A549 (cell line): ENCODE data around the gene TAF15.

Experiments used
- BCL3 ChIP-seq: fragments of >200 bp; sonication (Bioruptor Twin); formaldehyde crosslinking; IDR thresholded peaks from 3 replicates; pipeline ENCODE4 v1.6.1; 2016
- BHLHE40 ChIP-seq: IDR thresholded peaks from 2 replicates; pipeline ENCODE4 v1.6.1; 2012; ENCODE audit warnings: low read depth, low read length, inconsistent platforms
- CHD2 ChIP-seq: fragments of 150-350 bp; IDR thresholded peaks from 2 replicates; pipeline ENCODE4 v1.6.1; 2014; ENCODE audit warnings: low read length; ENCODE audit not compliant: partially characterized antibody
- CTCF ChIP-seq: fragments of >200 bp; sonication (Bioruptor Twin); formaldehyde crosslinking; IDR thresholded peaks from 3 replicates; pipeline ENCODE4 v1.5.1; 2016
- E2F6 ChIP-seq: IDR thresholded peaks from 2 replicates; pipeline ENCODE4 v1.6.1; 2012; ENCODE audit warnings: low read depth, borderline replicate concordance
- FOSL2 ChIP-seq, 2 experiments: fragments of 450-650 bp in 1 of 2; fragments of >200 bp in 1 of 2; sonication (Bioruptor Twin) in 1 of 2; formaldehyde crosslinking; IDR thresholded peaks; 2 replicates each; pipeline versions ENCODE4 v1.5.0 to v1.6.1; 2016 to 2020; ENCODE audit warnings: mild to moderate bottlenecking in 1 of 2, moderate library complexity in 1 of 2
- FOXS1 ChIP-seq: fragments of 250-450 bp; sonication (Bioruptor Pico); IDR thresholded peaks from 2 replicates; pipeline ENCODE4 v1.5.0; 2020; ENCODE audit warnings: mild to moderate bottlenecking, moderate library complexity
- GATA3 ChIP-seq: IDR thresholded peaks from 2 replicates; pipeline ENCODE4 v1.6.1; 2012; ENCODE audit warnings: borderline replicate concordance
- KDM1A ChIP-seq: fragments of 200-600 bp; sonication (generic); IDR thresholded peaks from 2 replicates; pipeline ENCODE4 v1.6.1; 2016; ENCODE audit warnings: low read depth, mild to moderate bottlenecking
- MAX ChIP-seq: IDR thresholded peaks from 2 replicates; pipeline ENCODE4 v1.6.1; 2012
- MYC ChIP-seq: IDR thresholded peaks from 2 replicates; pipeline ENCODE4 v1.6.1; 2012; ENCODE audit warnings: mild to moderate bottlenecking, inconsistent platforms, low read length, improper control_type of control experiment, borderline replicate concordance
- SMC3 ChIP-seq: fragments of >200 bp; sonication (Bioruptor Twin); formaldehyde crosslinking; IDR thresholded peaks from 3 replicates; pipeline ENCODE4 v1.6.1; 2018; ENCODE audit warnings: inconsistent platforms
- SREBF2 ChIP-seq: fragments of 450-650 bp; IDR thresholded peaks from 2 replicates; pipeline ENCODE4 v1.6.1; 2014; ENCODE audit warnings: mild to moderate bottlenecking, moderate library complexity

GRCh38 chr17:35784895-35785294, 24.4 kb upstream of the TAF15 start:
- TF ChIP-seq FOXS1 (CRISPR knock-in tag) (no peak), GATA3 (no peak), CTCF (no peak), KDM1A (no peak), CHD2 (no peak), SMC3 (no peak), MAX (no peak), BHLHE40 (no peak), MYC (no peak), BCL3 (no peak), SREBF2 (no peak), E2F6 (no peak), FOSL2 (IDR thresholded peaks at IDR 0.05) (no peak), FOSL2 (CRISPR knock-in tag; IDR thresholded peaks at IDR 0.05) (no peak)
